ENCODE measurements around the gene CNGA1. TPM values are rescaled to one million over a fixed set of nuclear protein-coding genes. Genes with fewer than 3 reads are reported as not detected.
"Not testable (repeated sequence)": the region's sequence is repeated elsewhere in the genome, so short reads cannot be mapped to it uniquely, and the experiment has no call there.

Gene CNGA1
- total RNA-seq, 5 donors from 2014 or later (not counting 1 experiment from before 2014, with no cell fraction given) = 0.54 TPM; not detected in 4

DNA sequence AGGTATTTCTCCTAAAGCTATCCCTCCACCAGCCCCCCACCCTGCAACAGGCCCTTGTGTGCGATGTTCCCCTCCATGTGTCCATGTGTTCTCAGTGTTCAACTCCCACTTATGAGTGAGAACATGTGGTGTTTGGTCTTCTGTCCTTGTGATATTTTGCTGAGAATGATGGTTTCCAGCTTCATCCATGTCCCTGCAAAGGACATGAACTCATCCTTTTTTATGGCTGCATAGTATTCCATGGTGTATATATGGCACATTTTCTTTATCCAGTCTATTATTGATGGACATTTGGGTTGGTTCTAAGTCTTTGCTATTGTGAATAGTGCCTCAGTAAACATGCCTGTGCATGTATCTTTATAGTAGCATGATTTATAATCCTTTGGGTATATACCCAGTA lies 99.3 kb downstream of the CNGA1 start:
- H3K9me3 ChIP-seq; POLR2A ChIA-PET; H3K36me3 ChIP-seq (ENCODE audit: control insufficient read depth in 2 of 2, extremely low read depth in 1 of 2, insufficient read depth in 1 of 2, low read length in 1 of 2); H3K27me3 Mint-ChIP-seq; H3K27ac ChIP-seq (ENCODE audit: low read length); H3K27me3 ChIP-seq (replicated peaks in 1 of 2; ENCODE audit: control insufficient read depth in 2 of 2, extremely low read depth in 1 of 2, insufficient read depth in 2 of 2, low read length in 1 of 2); H3K9me3 Mint-ChIP-seq; H3K4me3 Mint-ChIP-seq; H3K27ac Mint-ChIP-seq; H3K36me3 Mint-ChIP-seq; DNase-seq; ATAC-seq (replicated peaks in 1 of 4); H3K4me3 ChIP-seq (ENCODE audit: control insufficient read depth in 1 of 2, extremely low read depth in 1 of 2, low read length in 1 of 2): not testable (repeated sequence)
- WGBS (ENCODE audit: insufficient coverage) = no CpG with 5 or more reads among the region's 1 CpG
- H3K4me1 Mint-ChIP-seq = peaks cover 18 to 24% (median 23%) of the 10 kb centered on the region in 3 donors
- CTCF ChIA-PET = interaction anchor here in 1 of 2 donors (0.6 to 1.6 kb wide), 2 partner anchors 215 to 222 kb away, joined by 3 read pairs; no protein-coding TSS in a partner anchor
- H3K4me1 ChIP-seq (ENCODE audit: control insufficient read depth in 1 of 2, extremely low read depth in 1 of 2, insufficient read depth in 2 of 2, low read length in 2 of 2) = peaks cover 10 to 12% of the 10 kb centered on the region in 2 experiments

DNA sequence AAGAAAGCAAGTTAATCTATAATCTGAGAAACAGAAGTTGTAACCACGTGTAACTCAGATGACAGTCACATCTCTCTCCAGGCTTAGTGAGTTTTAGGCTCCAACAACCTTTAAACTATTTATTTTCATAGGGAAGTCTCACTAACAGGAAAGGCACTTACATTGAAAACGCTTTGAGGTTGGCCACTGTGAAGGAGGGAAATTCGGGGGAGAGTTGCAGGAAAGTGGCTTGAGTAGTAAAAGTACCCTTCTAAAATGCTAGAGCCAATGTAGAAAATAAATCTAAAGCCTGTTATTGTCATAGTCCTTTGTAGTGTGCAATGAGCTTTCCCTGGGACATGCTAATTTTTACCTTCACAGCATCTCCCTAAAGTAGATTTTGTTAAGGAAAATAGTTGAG lies 101.1 kb downstream of the CNGA1 start:
- Histone ChIP-seq H3K27ac (ENCODE audit: low read length) (no peak overlapping the region), H3K27me3 (replicated peaks in 1 of 2; ENCODE audit: control insufficient read depth in 2 of 2, extremely low read depth in 1 of 2, insufficient read depth in 2 of 2, low read length in 1 of 2) (no peaks in the 10 kb centered on the region), H3K4me3 (ENCODE audit: control insufficient read depth in 1 of 2, extremely low read depth in 1 of 2, low read length in 1 of 2) (no peak overlapping the region), H3K9me3 (no peaks in the 10 kb centered on the region), H3K36me3 (ENCODE audit: control insufficient read depth in 2 of 2, extremely low read depth in 1 of 2, insufficient read depth in 1 of 2, low read length in 1 of 2) (no peaks in the 10 kb centered on the region), H3K4me1 (ENCODE audit: control insufficient read depth in 1 of 2, extremely low read depth in 1 of 2, insufficient read depth in 2 of 2, low read length in 2 of 2) (peaks cover 10 to 12% of the 10 kb centered on the region in 2 experiments)
- ChIA-PET CTCF (interaction anchor here in 1 of 2 donors (0.9 to 1.4 kb wide), 4 partner anchors 11 to 76 kb away, joined by 3 to 6 read pairs (median 4); no protein-coding TSS in a partner anchor), POLR2A (no interaction called here)
- Mint-ChIP-seq H3K4me3 (peak overlapping the region in 2 of 3 donors; percentile 95 to 98), H3K9me3 (peaks cover 0 to 5% (median 0%) of the 10 kb centered on the region in 3 donors), H3K36me3 (peaks cover 13% of the 10 kb centered on the region), H3K27ac (no peak overlapping the region), H3K4me1 (peaks cover 31 to 38% (median 34%) of the 10 kb centered on the region in 3 donors), H3K27me3 (no peaks in the 10 kb centered on the region)
- DNase-seq = no peak
- ATAC-seq (replicated peaks in 1 of 4) = no peak
- WGBS (ENCODE audit: insufficient coverage) = no CpG with 5 or more reads among the region's 3 CpGs

DNA sequence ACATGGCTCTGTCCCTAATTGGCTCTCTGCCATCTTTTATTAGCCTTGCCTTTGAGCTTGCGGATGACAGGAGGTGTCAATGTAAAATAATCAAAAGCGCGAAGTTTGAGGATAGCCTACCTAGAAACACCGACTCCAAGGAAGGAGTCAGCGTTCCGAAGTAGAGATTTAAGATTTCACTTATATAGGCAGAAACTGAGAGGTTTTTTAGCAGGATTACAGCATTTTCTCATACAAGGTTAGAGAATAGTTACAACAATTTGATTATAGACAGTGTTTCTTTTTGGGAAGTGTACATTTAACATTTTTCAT lies 101.6 kb downstream of the CNGA1 start:
- POLR2A ChIA-PET = no interaction called here
- H3K4me1 Mint-ChIP-seq = peaks cover 31 to 38% (median 36%) of the 10 kb centered on the region in 3 donors
- Histone ChIP-seq H3K27me3 (replicated peaks in 1 of 2; ENCODE audit: control insufficient read depth in 2 of 2, extremely low read depth in 1 of 2, insufficient read depth in 2 of 2, low read length in 1 of 2) (no peaks in the 10 kb centered on the region), H3K4me1 (ENCODE audit: control insufficient read depth in 1 of 2, extremely low read depth in 1 of 2, insufficient read depth in 2 of 2, low read length in 2 of 2) (peaks cover 10 to 12% of the 10 kb centered on the region in 2 experiments), H3K36me3 (ENCODE audit: control insufficient read depth in 2 of 2, extremely low read depth in 1 of 2, insufficient read depth in 1 of 2, low read length in 1 of 2) (peaks cover 0 to 3% of the 10 kb centered on the region in 2 donors), H3K4me3 (ENCODE audit: control insufficient read depth in 1 of 2, extremely low read depth in 1 of 2, low read length in 1 of 2) (peak overlapping the region; percentile 66 to 87), H3K27ac (ENCODE audit: low read length) (peak overlapping the region; percentile 16), H3K9me3 (no peaks in the 10 kb centered on the region)
- peak overlapping the region; percentile 9 to 88 for H3K27ac Mint-ChIP-seq
- peaks cover 18% of the 10 kb centered on the region for H3K36me3 Mint-ChIP-seq
- peak in 3 of 4 experiments; percentile 13 to 30 (median 25) for ATAC-seq (replicated peaks in 1 of 4)
- WGBS (ENCODE audit: insufficient coverage) = 0% methylated on average over 6 of the region's 6 CpGs
- CTCF ChIA-PET = interaction anchor here (0.6 to 1.4 kb wide), 4 partner anchors 11 to 75 kb away, joined by 3 to 6 read pairs (median 4); no protein-coding TSS in a partner anchor
- H3K9me3 Mint-ChIP-seq = peaks cover 0 to 5% (median 0%) of the 10 kb centered on the region in 3 donors
- peak overlapping the region; percentile 93 to 98 (median 95) for H3K4me3 Mint-ChIP-seq
- no peak for DNase-seq
- H3K27me3 Mint-ChIP-seq = no peaks in the 10 kb centered on the region

DNA sequence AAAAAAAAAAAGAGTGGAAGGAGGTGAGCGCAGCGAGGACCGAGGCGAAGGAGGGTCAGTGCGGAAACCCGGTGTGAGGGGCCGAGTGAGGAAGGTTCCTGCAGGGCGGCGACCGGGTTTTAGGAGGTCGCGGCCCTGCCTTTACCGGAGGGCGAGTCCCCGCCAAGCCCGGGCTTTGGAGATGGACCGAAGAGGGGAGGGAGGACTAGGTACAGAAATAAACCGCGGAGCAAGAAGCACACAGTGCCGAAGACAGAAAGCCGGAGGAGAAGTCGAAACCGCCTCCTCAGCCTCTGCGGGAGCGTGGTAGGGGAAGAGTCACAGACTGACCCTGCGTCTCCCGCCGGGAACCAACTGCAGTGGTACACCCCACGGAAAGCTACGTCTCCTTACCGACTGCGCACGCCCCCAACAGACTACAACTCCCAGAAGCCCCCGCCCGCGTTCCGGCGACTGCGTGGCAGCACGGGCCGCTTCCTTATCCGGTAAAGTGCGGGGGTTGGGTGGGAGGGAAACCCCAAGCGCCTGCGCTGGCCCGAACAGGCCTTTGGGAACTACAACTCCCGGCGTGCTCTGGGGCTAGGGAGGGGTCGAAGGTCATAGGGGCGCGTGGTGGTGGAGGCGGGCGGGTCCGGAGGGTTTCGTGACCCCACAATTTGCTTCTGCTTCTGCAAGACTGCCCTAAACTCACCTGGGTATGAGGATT lies 102.1 kb downstream of the CNGA1 start, which contains the start of gene NFXL1:
NFXL1 (minus strand) TSS at position 364 of the 706 bp plus-strand sequence. CDS start 380 bp downstream, outside the sequence.
- ATAC-seq (replicated peaks in 1 of 4) = peak; percentile 97
- H3K4me3 Mint-ChIP-seq = peak within 1 kb of the TSS; percentile 93 to 98 (median 95)

DNA sequence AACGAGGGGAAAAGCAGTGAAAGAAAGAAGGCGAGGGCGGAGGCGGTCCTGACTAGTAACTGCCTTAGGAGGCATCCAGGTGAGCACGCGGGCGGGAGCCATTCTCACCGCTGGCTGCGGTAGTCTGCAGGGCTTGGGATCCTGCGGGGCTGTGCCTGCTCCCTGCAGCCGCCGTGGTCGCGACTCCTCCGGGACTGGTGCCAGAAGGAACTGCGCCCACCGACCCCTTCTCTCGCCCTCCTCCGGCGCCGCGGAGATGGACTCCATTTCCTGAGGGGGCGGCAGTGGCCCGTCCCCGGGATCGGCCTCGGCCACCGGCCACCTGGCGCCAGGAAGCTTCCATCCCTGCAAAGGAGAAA lies 102.6 kb downstream of the CNGA1 start:
- Histone ChIP-seq H3K27me3 (replicated peaks in 1 of 2; ENCODE audit: control insufficient read depth in 2 of 2, extremely low read depth in 1 of 2, insufficient read depth in 2 of 2, low read length in 1 of 2) (no peaks in the 10 kb centered on the region), H3K9me3 (no peaks in the 10 kb centered on the region), H3K4me1 (ENCODE audit: control insufficient read depth in 1 of 2, extremely low read depth in 1 of 2, insufficient read depth in 2 of 2, low read length in 2 of 2) (peaks cover 10 to 12% of the 10 kb centered on the region in 2 experiments), H3K27ac (ENCODE audit: low read length) (peak overlapping the region; percentile 70), H3K36me3 (ENCODE audit: control insufficient read depth in 2 of 2, extremely low read depth in 1 of 2, insufficient read depth in 1 of 2, low read length in 1 of 2) (peaks cover 0 to 4% of the 10 kb centered on the region in 2 donors), H3K4me3 (ENCODE audit: control insufficient read depth in 1 of 2, extremely low read depth in 1 of 2, low read length in 1 of 2) (peak overlapping the region; percentile 87 to 94)
- H3K9me3 Mint-ChIP-seq = peaks cover 0 to 5% (median 0%) of the 10 kb centered on the region in 3 donors
- peak overlapping the region; percentile 91 to 97 for H3K27ac Mint-ChIP-seq
- no peaks in the 10 kb centered on the region for H3K27me3 Mint-ChIP-seq
- ChIA-PET POLR2A (interaction anchor here (0.6 to 0.7 kb wide), 3 partner anchors 120 to 514 kb away, joined by 3 to 5 read pairs (median 3); no protein-coding TSS in a partner anchor), CTCF (interaction anchor here in 1 of 2 donors (1.4 kb wide), 2 partner anchors 20 to 74 kb away, joined by 5 to 6 read pairs; no protein-coding TSS in a partner anchor)
- H3K4me3 Mint-ChIP-seq = peak overlapping the region; percentile 93 to 98 (median 95)
- DNase-seq = peak in 27 of 35 experiments; percentile 1 to 42 (median 8)
- WGBS (ENCODE audit: insufficient coverage) = under 1% methylated on average over 22 of the region's 29 CpGs
- H3K36me3 Mint-ChIP-seq = peaks cover 23% of the 10 kb centered on the region
- peak in 3 of 4 experiments; percentile 9 to 21 (median 13) for ATAC-seq (replicated peaks in 1 of 4)
- peaks cover 31 to 40% (median 40%) of the 10 kb centered on the region in 3 donors for H3K4me1 Mint-ChIP-seq

More for the DNA sequence above, 102.1 kb downstream of the CNGA1 start, which contains the start of gene NFXL1:
- peaks cover 10 to 12% of the 10 kb centered on the region in 2 experiments for H3K4me1 ChIP-seq (ENCODE audit: control insufficient read depth in 1 of 2, extremely low read depth in 1 of 2, insufficient read depth in 2 of 2, low read length in 2 of 2)
- DNase-seq = peak; percentile 91 to 96 (median 94)
- no peaks in the 10 kb centered on the region for H3K27me3 ChIP-seq (replicated peaks in 1 of 2; ENCODE audit: control insufficient read depth in 2 of 2, extremely low read depth in 1 of 2, insufficient read depth in 2 of 2, low read length in 1 of 2)
- peaks cover 0 to 4% of the 10 kb centered on the region in 2 donors for H3K36me3 ChIP-seq (ENCODE audit: control insufficient read depth in 2 of 2, extremely low read depth in 1 of 2, insufficient read depth in 1 of 2, low read length in 1 of 2)
- peaks cover 18% of the 10 kb centered on the region for H3K36me3 Mint-ChIP-seq
- 0% methylated on average over 40 of the region's 55 CpGs for WGBS (ENCODE audit: insufficient coverage)
- H3K4me3 ChIP-seq (ENCODE audit: control insufficient read depth in 1 of 2, extremely low read depth in 1 of 2, low read length in 1 of 2) = peak within 1 kb of the TSS; percentile 87 to 94
- H3K27me3 Mint-ChIP-seq = no peaks in the 10 kb centered on the region
- peak within 1 kb of the TSS; percentile 91 to 97 for H3K27ac Mint-ChIP-seq
- ChIA-PET POLR2A (interaction anchor here (0.6 to 0.7 kb wide), 3 partner anchors 119 to 514 kb away, joined by 3 to 5 read pairs (median 3); no protein-coding TSS in a partner anchor), CTCF (interaction anchor here (0.6 to 1.4 kb wide), 4 partner anchors 10 to 75 kb away, joined by 3 to 6 read pairs (median 4); no protein-coding TSS in a partner anchor)
- H3K27ac ChIP-seq (ENCODE audit: low read length) = peak within 1 kb of the TSS; percentile 70
- H3K4me1 Mint-ChIP-seq = peaks cover 31 to 38% (median 36%) of the 10 kb centered on the region in 3 donors
- H3K9me3 ChIP-seq = no peaks in the 10 kb centered on the region
- peaks cover 0 to 5% (median 0%) of the 10 kb centered on the region in 3 donors for H3K9me3 Mint-ChIP-seq

DNA sequence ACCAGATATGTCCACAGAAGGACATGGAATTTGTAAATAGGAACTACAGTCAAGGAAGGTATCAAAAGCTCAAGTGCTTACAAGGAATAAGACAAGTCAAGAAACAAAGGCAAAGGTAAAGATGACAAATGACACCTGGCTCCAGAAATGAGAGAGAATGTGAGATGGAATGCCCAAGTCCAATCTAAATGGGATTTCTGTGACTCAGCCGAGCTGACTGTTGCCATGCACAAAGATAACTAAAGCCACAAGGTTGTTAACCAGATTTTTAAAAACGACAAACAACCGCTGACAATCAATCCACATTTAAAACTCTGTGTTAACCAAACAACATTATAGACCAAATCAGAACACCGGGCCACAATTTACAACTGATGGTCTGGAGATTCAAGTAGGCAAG lies 103.2 kb downstream of the CNGA1 start:
- Mint-ChIP-seq H3K4me1 (peaks cover 34 to 42% (median 40%) of the 10 kb centered on the region in 3 donors), H3K27ac (peak overlapping the region; percentile 91 to 97), H3K9me3 (no peaks in the 10 kb centered on the region), H3K36me3 (peaks cover 26% of the 10 kb centered on the region), H3K4me3 (peak overlapping the region; percentile 93 to 98 (median 95)), H3K27me3 (no peaks in the 10 kb centered on the region)
- no peaks in the 10 kb centered on the region for H3K9me3 ChIP-seq
- H3K4me3 ChIP-seq (ENCODE audit: control insufficient read depth in 1 of 2, extremely low read depth in 1 of 2, low read length in 1 of 2) = peak overlapping the region; percentile 87 to 94
- peaks cover 10 to 12% of the 10 kb centered on the region in 2 experiments for H3K4me1 ChIP-seq (ENCODE audit: control insufficient read depth in 1 of 2, extremely low read depth in 1 of 2, insufficient read depth in 2 of 2, low read length in 2 of 2)
- CTCF ChIA-PET = no interaction called here
- POLR2A ChIA-PET = interaction anchor here in 1 of 2 donors (0.6 kb wide), 1 partner anchor 414 kb away, joined by 5 read pairs; no protein-coding TSS in a partner anchor
- no peak for DNase-seq
- no peak overlapping the region for H3K27ac ChIP-seq (ENCODE audit: low read length)
- WGBS (ENCODE audit: insufficient coverage) = 29% methylated on average over 1 of the region's 4 CpGs
- no peaks in the 10 kb centered on the region for H3K27me3 ChIP-seq (replicated peaks in 1 of 2; ENCODE audit: control insufficient read depth in 2 of 2, extremely low read depth in 1 of 2, insufficient read depth in 2 of 2, low read length in 1 of 2)
- peaks cover 0 to 4% of the 10 kb centered on the region in 2 donors for H3K36me3 ChIP-seq (ENCODE audit: control insufficient read depth in 2 of 2, extremely low read depth in 1 of 2, insufficient read depth in 1 of 2, low read length in 1 of 2)
- ATAC-seq (replicated peaks in 1 of 4) = no peak
